H1 (cell line): ENCODE data around the gene SEMA6A. TPM values are rescaled to one million over a fixed set of nuclear protein-coding genes. Genes with fewer than 3 reads are reported as not detected.

Source experiments
- CTCF ChIA-PET: fragments of 300-600 bp; sonication (Branson Sonifier 250); formaldehyde crosslinking; loops from one replicate; lab custom pipeline; 2021; ENCODE audit not compliant: partially characterized antibody; lab: Charles Lee
- POLR2A ChIA-PET: fragments of 300-600 bp; sonication (Branson Sonifier 250); formaldehyde crosslinking; loops from one replicate; lab custom pipeline; 2021; ENCODE audit warnings: inconsistent platforms; ENCODE audit not compliant: partially characterized antibody; lab: Charles Lee
- DNase-seq, 2 experiments: peaks; one replicate each; pipeline versions ENCODE4 v3.0.0 to v3.0.0-alpha.2; 2010 to 2022; ENCODE audit warnings: low spot score in 2 of 2, low read depth in 1 of 2, mixed read lengths in 1 of 2
- FAIRE-seq: peaks from 2 replicates; lab custom pipeline; 2011; peaks lifted over from hg19 to GRCh38; lab: Jason Lieb, UNC
- H2AFZ ChIP-seq: 2 replicates; pipeline ENCODE4 v1.8.1; 2012; ENCODE audit warnings: low read length, inconsistent platforms
- H2AK5ac ChIP-seq: 2 replicates; pipeline ENCODE4 v1.6.1; 2013; ENCODE audit warnings: low read depth, low read length
- H2BK120ac ChIP-seq: replicated peaks from 2 replicates; pipeline ENCODE3; 2013; ENCODE audit warnings: low read depth, low read length, inconsistent platforms
- H2BK12ac ChIP-seq: 2 replicates; pipeline ENCODE4 v1.6.1; 2013; ENCODE audit warnings: low read depth, low read length
- H2BK15ac ChIP-seq: 2 replicates; pipeline ENCODE4 v1.6.1; 2013; ENCODE audit warnings: low read length
- H2BK20ac ChIP-seq: 2 replicates; pipeline ENCODE4 v1.6.1; 2013; ENCODE audit warnings: low read length
- H2BK5ac ChIP-seq: 2 replicates; pipeline ENCODE4 v1.6.1; 2013; ENCODE audit warnings: low read depth, low read length
- H3K14ac ChIP-seq: 2 replicates; pipeline ENCODE4 v1.6.1; 2013; ENCODE audit warnings: inconsistent platforms; ENCODE audit not compliant: insufficient read length
- H3K18ac ChIP-seq: 2 replicates; pipeline ENCODE4 v1.6.1; 2013; ENCODE audit warnings: low read length; ENCODE audit errors: extremely low read depth
- H3K23ac ChIP-seq: 2 replicates; pipeline ENCODE4 v1.6.1; 2013; ENCODE audit warnings: inconsistent platforms; ENCODE audit not compliant: insufficient read length
- H3K23me2 ChIP-seq: 2 replicates; pipeline ENCODE4 v1.6.1; 2013; ENCODE audit warnings: low read depth, low read length
- H3K27ac ChIP-seq: 2 replicates; pipeline ENCODE4 v1.6.1; 2011; ENCODE audit warnings: low read depth, low read length, inconsistent platforms
- H3K27me3 ChIP-seq, 4 experiments: replicated peaks in 1 of 4; 1 replicate in 1 of 4; 2 replicates in 3 of 4; pipeline versions ENCODE4 v1.6.1 to v1.8.1; 2011 to 2013; ENCODE audit warnings: low read length in 3 of 4, mild to moderate bottlenecking in 3 of 4, inconsistent platforms in 2 of 4, mixed read lengths in 2 of 4, moderate library complexity in 1 of 4; ENCODE audit not compliant: control insufficient read depth in 3 of 4, insufficient read depth in 3 of 4; ENCODE audit errors: extremely low read depth in 1 of 4
- H3K36me3 ChIP-seq, 4 experiments: 2 replicates each; pipeline versions ENCODE4 v1.6.1 to v1.8.1; 2011 to 2013; ENCODE audit warnings: mild to moderate bottlenecking in 4 of 4, low read length in 3 of 4, moderate library complexity in 2 of 4, control low read depth in 1 of 4, inconsistent platforms in 1 of 4; ENCODE audit not compliant: insufficient read depth in 4 of 4, control insufficient read depth in 2 of 4
- H3K4ac ChIP-seq: replicated peaks from 2 replicates; pipeline ENCODE3; 2013; ENCODE audit warnings: low read length, low read depth, mixed read lengths, inconsistent platforms; ENCODE audit not compliant: insufficient read length
- H3K4me1 ChIP-seq, 4 experiments: replicated peaks in 1 of 4; 1 replicate in 1 of 4; 2 replicates in 3 of 4; pipeline versions ENCODE4 v1.6.1 to v1.8.1; 2011 to 2013; ENCODE audit warnings: low read length in 3 of 4, inconsistent platforms in 2 of 4, mixed read lengths in 1 of 4; ENCODE audit not compliant: insufficient read depth in 4 of 4, control insufficient read depth in 3 of 4
- H3K4me2 ChIP-seq, 2 experiments: 2 replicates each; pipeline versions ENCODE4 v1.6.1 to v1.8.1; 2011 to 2013; ENCODE audit warnings: low read depth in 2 of 2, low read length in 2 of 2, control low read depth in 1 of 2, inconsistent platforms in 1 of 2, mild to moderate bottlenecking in 1 of 2; ENCODE audit not compliant: insufficient read depth in 1 of 2
- H3K4me3 ChIP-seq, 4 experiments: fragments of 200-600, 300-600 bp in 1 of 4; sonication (generic), shearing (Covaris generic), sonication (Bioruptor Twin) in 1 of 4; 2 replicates each; pipeline versions ENCODE4 v1.5.1 to v1.8.1; 2011 to 2016; ENCODE audit warnings: low read length in 4 of 4, low read depth in 3 of 4, control low read depth in 2 of 4, inconsistent platforms in 2 of 4, mild to moderate bottlenecking in 2 of 4, mixed read lengths in 1 of 4, moderate library complexity in 1 of 4; ENCODE audit not compliant: insufficient read depth in 2 of 4; ENCODE audit errors: extremely low read depth in 1 of 4
- H3K56ac ChIP-seq: replicated peaks from 2 replicates; pipeline ENCODE3; 2013; ENCODE audit warnings: low read depth, mild to moderate bottlenecking, mixed read lengths, low read length, inconsistent platforms; ENCODE audit not compliant: insufficient read length
- H3K79me1 ChIP-seq: 2 replicates; pipeline ENCODE4 v1.6.1; 2013; ENCODE audit warnings: low read depth, low read length, control low read depth
- H3K79me2 ChIP-seq, 2 experiments: 2 replicates each; pipeline versions ENCODE4 v1.6.1 to v1.8.1; 2012 to 2013; ENCODE audit warnings: low read length in 2 of 2, mild to moderate bottlenecking in 2 of 2, inconsistent platforms in 1 of 2; ENCODE audit not compliant: insufficient read depth in 2 of 2, control insufficient read depth in 1 of 2
- H3K9ac ChIP-seq, 4 experiments: replicated peaks in 1 of 4; 1 replicate in 1 of 4; 2 replicates in 3 of 4; pipeline versions ENCODE4 v1.6.1 to v1.8.1; 2011 to 2013; ENCODE audit warnings: low read depth in 3 of 4, low read length in 3 of 4, control low read depth in 2 of 4, mild to moderate bottlenecking in 2 of 4, moderate library complexity in 2 of 4, inconsistent platforms in 1 of 4; ENCODE audit errors: extremely low read depth in 1 of 4
- H3K9me3 ChIP-seq, 2 experiments: 2 replicates each; pipeline versions ENCODE4 v1.6.1 to v1.8.1; 2012 to 2013; ENCODE audit warnings: mild to moderate bottlenecking in 2 of 2, moderate library complexity in 2 of 2, control low read depth in 1 of 2, inconsistent platforms in 1 of 2, low read depth in 1 of 2, low read length in 1 of 2, mixed read lengths in 1 of 2; ENCODE audit not compliant: insufficient read depth in 2 of 2
- H4K20me1 ChIP-seq, 2 experiments: replicated peaks in 1 of 2; 2 replicates each; pipeline versions ENCODE3 to v1.8.1; 2011 to 2013; ENCODE audit warnings: inconsistent platforms in 2 of 2, low read length in 2 of 2, mild to moderate bottlenecking in 1 of 2; ENCODE audit not compliant: insufficient read depth in 2 of 2, control insufficient read depth in 1 of 2
- H4K5ac ChIP-seq: 2 replicates; pipeline ENCODE4 v1.6.1; 2013; ENCODE audit warnings: low read length, low read depth, mixed read lengths, inconsistent platforms; ENCODE audit not compliant: insufficient read length
- H4K8ac ChIP-seq: 2 replicates; pipeline ENCODE4 v1.8.0; 2013; ENCODE audit warnings: mild to moderate bottlenecking, moderate library complexity, low read length, inconsistent platforms; ENCODE audit not compliant: insufficient read depth; ENCODE audit errors: extremely low read depth
- H4K91ac ChIP-seq: replicated peaks from 2 replicates; pipeline ENCODE3; 2013; ENCODE audit warnings: low read length, mixed read lengths, inconsistent platforms; ENCODE audit not compliant: insufficient read length
- CHD1 ChIP-seq: IDR thresholded peaks from 2 replicates; pipeline ENCODE4 v1.6.1; 2012; ENCODE audit warnings: low read depth, low read length, improper control_type of control experiment
- CTCF ChIP-seq, 3 experiments: IDR thresholded peaks; 1 replicate in 2 of 3; 2 replicates in 1 of 3; pipeline versions ENCODE4 v1.5.1 to v1.6.1; 2011; ENCODE audit warnings: low read length in 3 of 3, mild to moderate bottlenecking in 3 of 3, inconsistent platforms in 2 of 3, low read depth in 1 of 3, moderate library complexity in 1 of 3; ENCODE audit not compliant: insufficient read depth in 1 of 3; ENCODE audit errors: control extremely low read depth in 1 of 3
- EGR1 ChIP-seq: IDR thresholded peaks from 2 replicates; pipeline ENCODE4 v1.6.1; 2011; ENCODE audit warnings: low read depth, low read length, borderline replicate concordance
- HDAC6 ChIP-seq: IDR thresholded peaks from one replicate; pipeline ENCODE4 v1.7.1; 2012; ENCODE audit warnings: low read depth, mild to moderate bottlenecking, inconsistent platforms, low read length, moderate library complexity
- KDM1A ChIP-seq: fragments of 200-600, 300-600 bp; sonication (generic); IDR thresholded peaks from 2 replicates; pipeline ENCODE4 v1.7.1; 2016; ENCODE audit warnings: mild to moderate bottlenecking, low read length, borderline replicate concordance
- MAX ChIP-seq: IDR thresholded peaks from 2 replicates; pipeline ENCODE4 v1.6.1; 2012; ENCODE audit warnings: inconsistent platforms
- RXRA ChIP-seq: IDR thresholded peaks from 2 replicates; pipeline ENCODE4 v1.6.1; 2011; ENCODE audit warnings: low read depth, mild to moderate bottlenecking, low read length, moderate library complexity; ENCODE audit not compliant: insufficient read depth
- SAP30 ChIP-seq: fragments of 300-600 bp; sonication (generic); IDR thresholded peaks from 2 replicates; pipeline ENCODE4 v1.7.1; 2012; ENCODE audit warnings: low read length, moderate library complexity, mild to moderate bottlenecking, inconsistent platforms; ENCODE audit not compliant: insufficient read depth, insufficient replicate concordance
- SP4 ChIP-seq: IDR thresholded peaks from 2 replicates; pipeline ENCODE4 v1.6.1; 2012; ENCODE audit warnings: low read length, inconsistent platforms
- SUZ12 ChIP-seq: fragments of 200-600 bp; sonication (generic); IDR thresholded peaks from 2 replicates; pipeline ENCODE4 v1.6.1; 2012; ENCODE audit warnings: mild to moderate bottlenecking, inconsistent platforms, low read length, moderate library complexity, mixed read lengths
- WGBS, 2 experiments: shearing (Covaris generic) in 1 of 2; methylation state at CpG; one replicate each; pipeline versions ENCODE4 v1.1.6 to v1.1.7; 2013 to 2015; ENCODE audit warnings: low lambda C conversion rate in 2 of 2, mixed read lengths in 2 of 2, inconsistent platforms in 1 of 2, low coverage in 1 of 2, missing lambda C conversion rate in 1 of 2; ENCODE audit not compliant: insufficient replicate concordance in 2 of 2, insufficient coverage in 1 of 2, insufficient read length in 1 of 2; ENCODE audit errors: extremely low coverage in 1 of 2, missing lambda C conversion rate in 1 of 2; 5-methylcytosine and 5-hydroxymethylcytosine counted together
- polyA plus RNA-seq, 7 experiments: library from polyadenylated mRNA; depleted of rRNA in 3 of 7; stranded (reverse) in 5 of 7; unstranded in 2 of 7; fragments of >200 nt in 5 of 7; fragments of 200-250 nt in 2 of 7; gene quantifications; 1 replicate in 5 of 7; 2 replicates in 1 of 7; 4 replicates in 1 of 7; pipeline versions ENCODE4 v1.2.1 to v1.2.3, GENCODE V29; 2011 to 2013; ENCODE audit warnings: missing spikeins in 2 of 7, mixed read lengths in 2 of 7
- total RNA-seq: library from RNA; stranded (reverse); fragmentation: NEBNext Ultra II Directional; extraction: Animal tissue kit (Norgen Biotek cat#: 25700); gene quantifications from 2 replicates; pipeline ENCODE4 v1.2.1, GENCODE V29; 2021

Gene SEMA6A
- total and polyA plus RNA-seq, 2 of the 8 experiments (the other 6 are each of a cell fraction or from before 2014, with no cell fraction given): 78.3 to 277 TPM

- H3K4me2 ChIP-seq: no peak overlapping the region
- no peaks in the 10 kb centered on the region for H3K27me3 ChIP-seq
- H3K9me3 ChIP-seq: 0 out of 4 replicates have a peak, but pooled peaks cover 0 to 2% of the 10 kb centered on the region in 2 experiments
- H3K18ac ChIP-seq: no peak overlapping the region
- H3K4me1 ChIP-seq: no peaks in the 10 kb centered on the region
- ChIA-PET CTCF (no interaction called here), POLR2A (no interaction called here)
- H3K23ac ChIP-seq: no peak overlapping the region
- no peak overlapping the region for H4K8ac ChIP-seq
- no peak overlapping the region for H2AK5ac ChIP-seq
- H2BK15ac ChIP-seq: no peak overlapping the region
- FAIRE-seq (no peak), DNase-seq (no peak)
- H4K5ac ChIP-seq: no peak overlapping the region
- no peak overlapping the region for H4K91ac ChIP-seq
- H2BK12ac ChIP-seq: no peak overlapping the region
- H2BK20ac ChIP-seq: no peak overlapping the region
- H3K9ac ChIP-seq: no peak overlapping the region
- no peaks in the 10 kb centered on the region for H4K20me1 ChIP-seq
- no peak overlapping the region for H2BK5ac ChIP-seq
- no peaks in the 10 kb centered on the region; a peak in 1 of 8 replicates for H3K36me3 ChIP-seq
- H3K79me1 ChIP-seq: no peaks in the 10 kb centered on the region
- H3K56ac ChIP-seq: no peak overlapping the region
- no peaks in the 10 kb centered on the region for H3K79me2 ChIP-seq
- H3K4me3 ChIP-seq: no peak overlapping the region
- no peak overlapping the region for H3K4ac ChIP-seq
- no peak overlapping the region for H2AFZ ChIP-seq
- no peak overlapping the region for H2BK120ac ChIP-seq
- H3K14ac ChIP-seq: no peak overlapping the region
- no peak overlapping the region for H3K27ac ChIP-seq
- H3K23me2 ChIP-seq: no peaks in the 10 kb centered on the region
- WGBS, 2 experiments: 90% methylated on average over 5 of the region's 5 CpGs; no CpG with 5 or more reads in 1 of the 2 experiments
- no peak for TF ChIP-seq SUZ12
- no peak for TF ChIP-seq CHD1
- TF ChIP-seq SP4: no peak
- no peak for TF ChIP-seq KDM1A
- TF ChIP-seq SAP30: no peak
- no peak for TF ChIP-seq MAX
- no peak for TF ChIP-seq HDAC6
- no peak for TF ChIP-seq RXRA
- no peak for TF ChIP-seq EGR1
- no peak for TF ChIP-seq CTCF (IDR thresholded peaks at IDR 0.05; ENCODE audit: control extremely low read depth in 1 of 3, insufficient read depth in 1 of 3, low read depth in 1 of 3, low read length in 3 of 3)
These were observed 37.8 kb upstream of the SEMA6A start for GRCh38 chr5:116612431-116612830.
